SK-N-SH treated with all-trans-retinoic acid at 6 μM for 48 hours (cell line): Measurements from ENCODE around the gene CCT7.

Source experiments
- ATAC-seq: fragments of 200-7000 bp; cut with Tn5 transposase; 3 replicates; pipeline ENCODE4 v1.9.1; 2020; ENCODE audit warnings: mild to moderate bottlenecking, moderate library complexity
- ARNTL ChIP-seq: fragments of 450-650 bp; formaldehyde crosslinking; IDR thresholded peaks from 2 replicates; pipeline ENCODE4 v1.5.0; 2020; ENCODE audit warnings: low read depth, mild to moderate bottlenecking, moderate library complexity, borderline replicate concordance
- CSDC2 ChIP-seq: fragments of 250-450 bp; sonication (Bioruptor Pico); IDR thresholded peaks from 2 replicates; pipeline ENCODE4 v1.5.0; 2020; ENCODE audit warnings: mild to moderate bottlenecking, moderate library complexity
- CSRNP3 ChIP-seq: fragments of 250-450 bp; sonication (Bioruptor Pico); IDR thresholded peaks from 2 replicates; pipeline ENCODE4 v1.5.1; 2021; ENCODE audit warnings: mild to moderate bottlenecking, moderate library complexity
- ESRRG ChIP-seq: fragments of 250-450 bp; sonication (Bioruptor Pico); IDR thresholded peaks from 2 replicates; pipeline ENCODE4 v1.6.1; 2021; ENCODE audit warnings: mild to moderate bottlenecking
- OSR1 ChIP-seq: fragments of 250-450 bp; sonication (Bioruptor Pico); IDR thresholded peaks from 2 replicates; pipeline ENCODE4 v1.8.0; 2022; ENCODE audit warnings: moderate library complexity, mild to moderate bottlenecking, inconsistent platforms
- PATZ1 ChIP-seq: fragments of 250-450 bp; sonication (Bioruptor Pico); IDR thresholded peaks from 2 replicates; pipeline ENCODE4 v1.8.0; 2020; ENCODE audit warnings: mild to moderate bottlenecking, moderate library complexity, borderline replicate concordance
- POU6F1 ChIP-seq: fragments of 250-450 bp; sonication (Bioruptor Pico); IDR thresholded peaks from 2 replicates; pipeline ENCODE4 v1.8.0; 2021; ENCODE audit warnings: low read depth, mild to moderate bottlenecking, moderate library complexity, borderline replicate concordance
- PPARA ChIP-seq: fragments of 250-450 bp; sonication (Bioruptor Pico); IDR thresholded peaks from 2 replicates; pipeline ENCODE4 v1.5.0; 2020; ENCODE audit warnings: mild to moderate bottlenecking, borderline replicate concordance
- RARB ChIP-seq: fragments of 250-450 bp; sonication (Bioruptor Pico); IDR thresholded peaks from 2 replicates; pipeline ENCODE4 v1.8.0; 2021; ENCODE audit warnings: mild to moderate bottlenecking, moderate library complexity
- SNAI2 ChIP-seq: fragments of 250-450 bp; sonication (Bioruptor Pico); IDR thresholded peaks from 2 replicates; pipeline ENCODE4 v1.5.0; 2020; ENCODE audit warnings: mild to moderate bottlenecking, moderate library complexity
- TCF4 ChIP-seq: fragments of 250-450 bp; sonication (Bioruptor Pico); IDR thresholded peaks from 2 replicates; pipeline ENCODE4 v1.8.0; 2021; ENCODE audit warnings: mild to moderate bottlenecking, moderate library complexity, borderline replicate concordance
- TOX ChIP-seq: fragments of 250-450 bp; sonication (Bioruptor Pico); IDR thresholded peaks from 2 replicates; pipeline ENCODE4 v1.8.0; 2021; ENCODE audit warnings: mild to moderate bottlenecking, moderate library complexity, borderline replicate concordance
- TSHZ2 ChIP-seq: fragments of 250-450 bp; sonication (Bioruptor Pico); IDR thresholded peaks from 2 replicates; pipeline ENCODE4 v1.5.0; 2020; ENCODE audit warnings: mild to moderate bottlenecking, moderate library complexity
- ZC3H10 ChIP-seq: fragments of 250-450 bp; sonication (Bioruptor Pico); IDR thresholded peaks from 2 replicates; pipeline ENCODE4 v1.5.1; 2021; ENCODE audit warnings: mild to moderate bottlenecking, moderate library complexity
- ZFP3 ChIP-seq: fragments of 250-450 bp; sonication (Bioruptor Pico); IDR thresholded peaks from 2 replicates; pipeline ENCODE4 v1.5.0; 2020; ENCODE audit warnings: mild to moderate bottlenecking, moderate library complexity
- ZFP30 ChIP-seq: fragments of 450-650 bp; formaldehyde crosslinking; IDR thresholded peaks from 2 replicates; pipeline ENCODE4 v1.5.0; 2022; ENCODE audit warnings: mild to moderate bottlenecking, moderate library complexity
- ZNF565 ChIP-seq: fragments of 450-650 bp; formaldehyde crosslinking; conservative IDR thresholded peaks from 2 replicates; pipeline ENCODE4 v1.5.0; 2020; ENCODE audit warnings: low read depth, mild to moderate bottlenecking, moderate library complexity
- ZNF70 ChIP-seq: fragments of 450-650 bp; formaldehyde crosslinking; IDR thresholded peaks from 2 replicates; pipeline ENCODE4 v1.5.0; 2020; ENCODE audit warnings: mild to moderate bottlenecking, moderate library complexity
- ZNF8 ChIP-seq: fragments of 450-650 bp; formaldehyde crosslinking; IDR thresholded peaks from 2 replicates; pipeline ENCODE4 v1.5.0; 2020; ENCODE audit warnings: mild to moderate bottlenecking, moderate library complexity
- TF ChIP-seq, protein P1 (sequence below): fragments of 250-450 bp; sonication (Bioruptor Pico); IDR thresholded peaks from 2 replicates; pipeline ENCODE4 v1.5.1; 2020; ENCODE audit warnings: low read depth, mild to moderate bottlenecking, moderate library complexity

The CCT7 gene

DNA sequence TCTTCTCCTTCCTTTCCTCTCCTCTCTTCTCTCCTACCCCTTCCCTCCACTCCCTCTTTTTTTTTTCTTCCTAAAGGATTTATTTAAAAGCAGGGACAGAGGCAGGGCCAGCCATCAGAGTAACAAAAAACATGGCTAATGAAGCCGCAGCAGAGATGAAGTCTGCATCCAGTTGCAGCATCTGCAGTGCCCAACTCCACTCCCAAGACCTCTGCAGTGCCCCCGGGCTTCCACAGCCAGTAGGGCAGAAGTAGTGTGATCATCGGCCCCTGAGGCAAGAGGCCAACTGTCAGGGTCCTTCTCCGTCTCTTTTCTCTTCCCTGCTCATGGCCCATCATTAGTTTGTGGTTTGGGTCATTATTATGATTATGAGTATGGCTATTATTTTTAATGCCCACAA is 63.5 kb downstream of the CCT7 start:
- no peak for ATAC-seq
- TF ChIP-seq ZFP3 (CRISPR knock-in tag), result no peak
- TF ChIP-seq PPARA (CRISPR knock-in tag), result no peak
- TF ChIP-seq CSDC2 (CRISPR knock-in tag), result no peak
- no peak for TF ChIP-seq ZC3H10 (CRISPR knock-in tag)
- TF ChIP-seq ZNF565 (CRISPR knock-in tag), result no peak
- TF ChIP-seq SNAI2, result no peak
- TF ChIP-seq OSR1 (CRISPR knock-in tag), result no peak
- TF ChIP-seq CSRNP3 (CRISPR knock-in tag), result no peak
- TF ChIP-seq POU6F1 (CRISPR knock-in tag), result no peak
- TF ChIP-seq, protein P1, sequence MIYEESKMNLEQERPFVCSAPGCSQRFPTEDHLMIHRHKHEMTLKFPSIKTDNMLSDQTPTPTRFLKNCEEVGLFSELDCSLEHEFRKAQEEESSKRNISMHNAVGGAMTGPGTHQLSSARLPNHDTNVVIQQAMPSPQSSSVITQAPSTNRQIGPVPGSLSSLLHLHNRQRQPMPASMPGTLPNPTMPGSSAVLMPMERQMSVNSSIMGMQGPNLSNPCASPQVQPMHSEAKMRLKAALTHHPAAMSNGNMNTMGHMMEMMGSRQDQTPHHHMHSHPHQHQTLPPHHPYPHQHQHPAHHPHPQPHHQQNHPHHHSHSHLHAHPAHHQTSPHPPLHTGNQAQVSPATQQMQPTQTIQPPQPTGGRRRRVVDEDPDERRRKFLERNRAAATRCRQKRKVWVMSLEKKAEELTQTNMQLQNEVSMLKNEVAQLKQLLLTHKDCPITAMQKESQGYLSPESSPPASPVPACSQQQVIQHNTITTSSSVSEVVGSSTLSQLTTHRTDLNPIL (CRISPR knock-in tag), result no peak
- TF ChIP-seq TCF4 (CRISPR knock-in tag), result no peak
- TF ChIP-seq PATZ1, result no peak
- no peak for TF ChIP-seq RARB (CRISPR knock-in tag)
- TF ChIP-seq ESRRG (CRISPR knock-in tag), result no peak
- TF ChIP-seq TSHZ2 (CRISPR knock-in tag), result no peak
- TF ChIP-seq ZFP30 (CRISPR knock-in tag), result no peak
- no peak for TF ChIP-seq ZNF70 (CRISPR knock-in tag)

GRCh38 chr2:73300926-73301325 is 66.8 kb downstream of the CCT7 start:
- no peak for ATAC-seq
- TF ChIP-seq RARB (CRISPR knock-in tag) (no peak), TOX (CRISPR knock-in tag) (no peak), ZFP3 (CRISPR knock-in tag) (no peak), OSR1 (CRISPR knock-in tag) (no peak), TSHZ2 (CRISPR knock-in tag) (no peak)

DNA sequence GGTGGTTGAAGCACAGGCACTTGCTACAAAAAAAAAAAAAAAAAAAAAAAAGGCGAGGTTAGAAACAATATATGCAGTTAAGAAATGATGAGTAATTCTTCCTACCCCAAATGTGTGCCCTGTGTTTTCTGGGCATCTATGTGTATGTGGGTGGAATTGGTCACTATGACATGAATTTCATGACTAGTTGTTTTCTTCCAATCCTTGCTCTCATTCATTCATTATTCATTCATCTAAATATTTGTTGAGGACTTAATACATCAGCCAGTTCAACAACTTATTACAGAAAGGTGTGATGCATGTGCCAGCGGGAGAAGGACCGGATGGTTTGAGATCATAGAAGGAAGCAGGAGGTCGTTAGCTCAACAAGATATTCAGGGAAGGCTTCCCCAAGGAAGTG is 67.5 kb downstream of the CCT7 start:
- no peak for ATAC-seq
- TF ChIP-seq ZNF8 (CRISPR knock-in tag) (no peak), ARNTL (CRISPR knock-in tag) (no peak), PATZ1 (no peak), ESRRG (CRISPR knock-in tag) (no peak), ZNF70 (CRISPR knock-in tag) (no peak), TSHZ2 (CRISPR knock-in tag) (no peak), OSR1 (CRISPR knock-in tag) (no peak), ZC3H10 (CRISPR knock-in tag) (no peak)
